MM.1S (cell line): Measurements from ENCODE around the gene PIK3C2G.

ENCODE experiments used
- DNase-seq: peaks from one replicate; pipeline ENCODE4 v3.0.0-alpha.2; 2015
- H2AFZ ChIP-seq: fragments of 300-600 bp; sonication (generic); 2 replicates; pipeline ENCODE4 v1.6.0; 2016; ENCODE audit warnings: antibody characterized with exemption, low read length
- H3F3A ChIP-seq: fragments of 300-600 bp; sonication (generic); 2 replicates; pipeline ENCODE4 v1.6.1; 2016; ENCODE audit warnings: mild to moderate bottlenecking, antibody characterized with exemption, low read length, moderate library complexity, mixed read lengths; ENCODE audit not compliant: insufficient read depth
- H3K27ac ChIP-seq: fragments of 300-600 bp; sonication (generic); 2 replicates; pipeline ENCODE4 v1.5.1; 2016; ENCODE audit warnings: mild to moderate bottlenecking, low read length
- H3K27me3 ChIP-seq: fragments of 300-600 bp; sonication (generic); replicated peaks from 2 replicates; pipeline ENCODE4 v1.6.0; 2016; ENCODE audit warnings: low read length; ENCODE audit not compliant: insufficient read depth
- H3K36me3 ChIP-seq: fragments of 300-600 bp; sonication (generic); replicated peaks from 2 replicates; pipeline ENCODE4 v1.6.1; 2016; ENCODE audit warnings: mild to moderate bottlenecking, low read length, mixed read lengths; ENCODE audit not compliant: insufficient read depth
- H3K4me1 ChIP-seq: fragments of 300-600 bp; sonication (generic); 2 replicates; pipeline ENCODE4 v1.6.1; 2016; ENCODE audit warnings: low read length, mixed read lengths
- H3K4me2 ChIP-seq: fragments of 300-600 bp; sonication (generic); 2 replicates; pipeline ENCODE4 v1.6.0; 2016; ENCODE audit warnings: low read depth, low read length
- H3K4me3 ChIP-seq: fragments of 300-600 bp; sonication (generic); 2 replicates; pipeline ENCODE4 v1.5.1; 2016; ENCODE audit warnings: low read length, mixed read lengths
- H3K79me2 ChIP-seq: fragments of 300-600 bp; sonication (generic); 2 replicates; pipeline ENCODE4 v1.6.1; 2016; ENCODE audit warnings: mixed run types, low read length, mixed read lengths
- H3K9ac ChIP-seq: fragments of 300-600 bp; sonication (generic); 2 replicates; pipeline ENCODE4 v1.6.1; 2016; ENCODE audit warnings: low read length, mixed read lengths
- H3K9me2 ChIP-seq: fragments of 300-600 bp; sonication (generic); replicated peaks from 2 replicates; pipeline ENCODE4 v1.6.1; 2016; ENCODE audit warnings: mild to moderate bottlenecking, low read length, mixed read lengths; ENCODE audit not compliant: insufficient read depth
- H3K9me3 ChIP-seq: fragments of 300-600 bp; sonication (generic); replicated peaks from 2 replicates; pipeline ENCODE4 v1.6.1; 2016; ENCODE audit warnings: mild to moderate bottlenecking, low read length, mixed read lengths; ENCODE audit not compliant: insufficient read depth
- H4K20me1 ChIP-seq: fragments of 300-600 bp; sonication (generic); 2 replicates; pipeline ENCODE4 v1.6.1; 2016; ENCODE audit warnings: mild to moderate bottlenecking, low read length, moderate library complexity, mixed read lengths; ENCODE audit not compliant: insufficient read depth
- EZH2 ChIP-seq: fragments of 300-600 bp; sonication (generic); optimal IDR thresholded peaks from 2 replicates; pipeline ENCODE3; 2017; ENCODE audit warnings: low read depth, mild to moderate bottlenecking, antibody characterized with exemption, low read length, mixed read lengths
- EZH2phosphoT487 ChIP-seq: fragments of 300-600 bp; sonication (generic); IDR thresholded peaks from 2 replicates; pipeline ENCODE4 v1.6.1; 2018; ENCODE audit warnings: antibody characterized with exemption, low read length
- TF ChIP-seq, protein P1 (sequence below): fragments of 300-600 bp; sonication (generic); IDR thresholded peaks from 2 replicates; pipeline ENCODE4 v1.5.1; 2016; ENCODE audit warnings: antibody characterized with exemption, low read length, mixed read lengths

PIK3C2G gene

GRCh38 chr12:18457362-18457761 is 196.0 kb downstream of the PIK3C2G start:
- no peaks in the 10 kb centered on the region for H3K79me2 ChIP-seq
- H3K4me1 ChIP-seq, result no peaks in the 10 kb centered on the region
- no peak overlapping the region for H3K4me2 ChIP-seq
- no peaks in the 10 kb centered on the region for H3K27me3 ChIP-seq
- H3K36me3 ChIP-seq, result no peaks in the 10 kb centered on the region
- H3K9ac ChIP-seq, result no peak overlapping the region
- H2AFZ ChIP-seq, result no peak overlapping the region
- H3K4me3 ChIP-seq, result no peak overlapping the region
- no peaks in the 10 kb centered on the region for H4K20me1 ChIP-seq
- H3K9me2 ChIP-seq, result no peaks in the 10 kb centered on the region
- no peak for DNase-seq
- H3K27ac ChIP-seq, result no peak overlapping the region
- H3K9me3 ChIP-seq, result no peaks in the 10 kb centered on the region
- TF ChIP-seq EZH2phosphoT487 (no peak), EZH2 (no peak)
- TF ChIP-seq, protein P1, sequence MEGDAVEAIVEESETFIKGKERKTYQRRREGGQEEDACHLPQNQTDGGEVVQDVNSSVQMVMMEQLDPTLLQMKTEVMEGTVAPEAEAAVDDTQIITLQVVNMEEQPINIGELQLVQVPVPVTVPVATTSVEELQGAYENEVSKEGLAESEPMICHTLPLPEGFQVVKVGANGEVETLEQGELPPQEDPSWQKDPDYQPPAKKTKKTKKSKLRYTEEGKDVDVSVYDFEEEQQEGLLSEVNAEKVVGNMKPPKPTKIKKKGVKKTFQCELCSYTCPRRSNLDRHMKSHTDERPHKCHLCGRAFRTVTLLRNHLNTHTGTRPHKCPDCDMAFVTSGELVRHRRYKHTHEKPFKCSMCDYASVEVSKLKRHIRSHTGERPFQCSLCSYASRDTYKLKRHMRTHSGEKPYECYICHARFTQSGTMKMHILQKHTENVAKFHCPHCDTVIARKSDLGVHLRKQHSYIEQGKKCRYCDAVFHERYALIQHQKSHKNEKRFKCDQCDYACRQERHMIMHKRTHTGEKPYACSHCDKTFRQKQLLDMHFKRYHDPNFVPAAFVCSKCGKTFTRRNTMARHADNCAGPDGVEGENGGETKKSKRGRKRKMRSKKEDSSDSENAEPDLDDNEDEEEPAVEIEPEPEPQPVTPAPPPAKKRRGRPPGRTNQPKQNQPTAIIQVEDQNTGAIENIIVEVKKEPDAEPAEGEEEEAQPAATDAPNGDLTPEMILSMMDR, result no peak
- no peaks in the 10 kb centered on the region for H3F3A ChIP-seq

DNA sequence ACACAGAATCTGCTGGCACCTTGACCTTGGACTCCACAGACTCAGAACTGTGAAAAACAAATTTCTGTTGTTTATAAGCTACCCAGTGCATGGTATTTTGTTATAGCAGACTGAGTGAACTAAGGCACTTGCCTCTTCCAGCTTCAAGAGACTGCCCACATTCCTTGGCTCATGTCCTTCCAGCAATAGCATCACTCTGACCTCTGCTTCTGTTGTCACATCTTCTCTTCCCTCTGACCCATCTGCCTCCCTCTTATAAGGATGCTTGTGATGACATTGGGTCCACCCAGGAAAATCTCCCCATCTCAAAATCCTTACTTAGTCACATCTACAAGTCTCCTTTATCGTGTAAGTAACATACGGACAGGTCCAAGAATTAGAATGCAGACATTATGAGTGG is 200.4 kb downstream of the PIK3C2G start:
- Histone ChIP-seq H4K20me1 (no peaks in the 10 kb centered on the region), H3K4me3 (no peak overlapping the region), H3K9me2 (no peaks in the 10 kb centered on the region), H3K9me3 (no peaks in the 10 kb centered on the region), H3K79me2 (no peaks in the 10 kb centered on the region), H3K9ac (no peak overlapping the region), H3K36me3 (no peaks in the 10 kb centered on the region), H2AFZ (no peak overlapping the region), H3K27ac (no peak overlapping the region), H3F3A (no peaks in the 10 kb centered on the region), H3K4me1 (no peaks in the 10 kb centered on the region), H3K4me2 (no peak overlapping the region), H3K27me3 (no peaks in the 10 kb centered on the region)
- TF ChIP-seq EZH2 (no peak), EZH2phosphoT487 (no peak)
- TF ChIP-seq, protein P1, result no peak
- no peak for DNase-seq

- no peak overlapping the region for H2AFZ ChIP-seq
Observed at GRCh38 chr12:18462442-18462841, 201.1 kb downstream of the PIK3C2G start.

More at GRCh38 chr12:18462442-18462841, 201.1 kb downstream of the PIK3C2G start:
- no peak for DNase-seq
- no peaks in the 10 kb centered on the region for H4K20me1 ChIP-seq
- no peak overlapping the region for H3K27ac ChIP-seq
- H3K4me1 ChIP-seq, result no peaks in the 10 kb centered on the region; the same call in 1 of the 2 replicates
- no peak overlapping the region for H3K9ac ChIP-seq
- no peaks in the 10 kb centered on the region for H3K27me3 ChIP-seq
- H3K9me3 ChIP-seq, result no peaks in the 10 kb centered on the region
- no peak overlapping the region for H3K4me3 ChIP-seq
- H3K36me3 ChIP-seq, result no peaks in the 10 kb centered on the region
- TF ChIP-seq EZH2 (no peak), EZH2phosphoT487 (no peak)
- TF ChIP-seq, protein P1, result no peak
- H3K4me2 ChIP-seq, result no peak overlapping the region
- H3K9me2 ChIP-seq, result no peaks in the 10 kb centered on the region
- H3F3A ChIP-seq, result peaks cover 5% of the 10 kb centered on the region
- no peaks in the 10 kb centered on the region for H3K79me2 ChIP-seq
